ENCODE results near the gene LXN.

LXN gene

GRCh38 chr3:158663832-158664231 lies 8.6 kb downstream of the LXN start:
- Histone ChIP-seq H3K4me1 (ENCODE audit: control insufficient read depth, low read length) (no peaks in the 10 kb centered on the region), H3K27ac (ENCODE audit: low read depth, low read length) (no peak overlapping the region), H3K79me2 (ENCODE audit: control insufficient read depth, low read length) (no peaks in the 10 kb centered on the region), H3K9me3 (ENCODE audit: control insufficient read depth, insufficient read depth, low read length) (no peaks in the 10 kb centered on the region), H3K27me3 (ENCODE audit: control insufficient read depth, low read length) (no peaks in the 10 kb centered on the region), H3K4me3 (ENCODE audit: low read length) (no peak overlapping the region), H3F3A (ENCODE audit: control insufficient read depth, insufficient read depth) (no peaks in the 10 kb centered on the region; the same call in 1 of the 2 replicates), H3K4me2 (ENCODE audit: low read length) (no peak overlapping the region), H3K36me3 (ENCODE audit: control insufficient read depth, low read length) (peaks cover 89% of the 10 kb centered on the region), H4K20me1 (ENCODE audit: control insufficient read depth, insufficient read depth, low read depth, low read length) (no peaks in the 10 kb centered on the region; the same call in 1 of the 2 replicates), H3K9me2 (replicated peaks; ENCODE audit: control insufficient read depth, low read length) (no peaks in the 10 kb centered on the region)
- no peak for TF ChIP-seq EZH2phosphoT487 (IDR thresholded peaks at IDR 0.05; ENCODE audit: borderline replicate concordance, low read length)
- TF ChIP-seq CTCF (IDR thresholded peaks at IDR 0.05; ENCODE audit: low read depth, low read length, poor library complexity, severe bottlenecking), result no peak

- Histone ChIP-seq H4K20me1 (ENCODE audit: control insufficient read depth, insufficient read depth, low read depth, low read length) (no peaks in the 10 kb centered on the region; the same call in 1 of the 2 replicates), H3K4me2 (ENCODE audit: low read length) (no peak overlapping the region), H3K4me1 (ENCODE audit: control insufficient read depth, low read length) (no peaks in the 10 kb centered on the region), H3K36me3 (ENCODE audit: control insufficient read depth, low read length) (peaks cover 89% of the 10 kb centered on the region), H3F3A (ENCODE audit: control insufficient read depth, insufficient read depth) (no peaks in the 10 kb centered on the region; the same call in 1 of the 2 replicates), H3K27ac (ENCODE audit: low read depth, low read length) (no peak overlapping the region), H3K79me2 (ENCODE audit: control insufficient read depth, low read length) (no peaks in the 10 kb centered on the region), H3K9me2 (replicated peaks; ENCODE audit: control insufficient read depth, low read length) (no peaks in the 10 kb centered on the region), H3K27me3 (ENCODE audit: control insufficient read depth, low read length) (no peaks in the 10 kb centered on the region), H3K9me3 (ENCODE audit: control insufficient read depth, insufficient read depth, low read length) (no peaks in the 10 kb centered on the region), H3K4me3 (ENCODE audit: low read length) (no peak overlapping the region)
- no peak for TF ChIP-seq EZH2phosphoT487 (IDR thresholded peaks at IDR 0.05; ENCODE audit: borderline replicate concordance, low read length)
- no peak for TF ChIP-seq CTCF (IDR thresholded peaks at IDR 0.05; ENCODE audit: low read depth, low read length, poor library complexity, severe bottlenecking)
Observed at GRCh38 chr3:158663246-158663645, 9.2 kb downstream of the LXN start.

GRCh38 chr3:158660711-158661110 lies 11.7 kb downstream of the LXN start:
- no peaks in the 10 kb centered on the region for H3K9me2 ChIP-seq (replicated peaks; ENCODE audit: control insufficient read depth, low read length)
- H3K79me2 ChIP-seq (ENCODE audit: control insufficient read depth, low read length), result no peaks in the 10 kb centered on the region
- no peaks in the 10 kb centered on the region; the same call in 1 of the 2 replicates for H4K20me1 ChIP-seq (ENCODE audit: control insufficient read depth, insufficient read depth, low read depth, low read length)
- H3K4me1 ChIP-seq (ENCODE audit: control insufficient read depth, low read length), result no peaks in the 10 kb centered on the region
- no peaks in the 10 kb centered on the region for H3K9me3 ChIP-seq (ENCODE audit: control insufficient read depth, insufficient read depth, low read length)
- H3K4me2 ChIP-seq (ENCODE audit: low read length), result no peak overlapping the region
- no peak overlapping the region for H3K4me3 ChIP-seq (ENCODE audit: low read length)
- no peaks in the 10 kb centered on the region; the same call in 1 of the 2 replicates for H3F3A ChIP-seq (ENCODE audit: control insufficient read depth, insufficient read depth)
- H3K36me3 ChIP-seq (ENCODE audit: control insufficient read depth, low read length), result peaks cover 80% of the 10 kb centered on the region
- H3K27me3 ChIP-seq (ENCODE audit: control insufficient read depth, low read length), result no peaks in the 10 kb centered on the region
- TF ChIP-seq EZH2phosphoT487 (IDR thresholded peaks at IDR 0.05; ENCODE audit: borderline replicate concordance, low read length) (no peak), CTCF (IDR thresholded peaks at IDR 0.05; ENCODE audit: low read depth, low read length, poor library complexity, severe bottlenecking) (no peak)
- H3K27ac ChIP-seq (ENCODE audit: low read depth, low read length), result no peak overlapping the region
